HG03175 (cell line): Measurements from ENCODE around the gene BRD4.
"Not testable (repeated sequence)": the region's sequence is repeated elsewhere in the genome, so short reads cannot be mapped to it uniquely, and the experiment has no call there.

Experiments
- ATAC-seq: cut with Tn5 transposase; IDR thresholded peaks from one replicate; pipeline ENCODE4 v1.9.1; 2021; ENCODE audit warnings: mild to moderate bottlenecking, moderate library complexity; ENCODE audit not compliant: unreplicated experiment

Gene BRD4

DNA sequence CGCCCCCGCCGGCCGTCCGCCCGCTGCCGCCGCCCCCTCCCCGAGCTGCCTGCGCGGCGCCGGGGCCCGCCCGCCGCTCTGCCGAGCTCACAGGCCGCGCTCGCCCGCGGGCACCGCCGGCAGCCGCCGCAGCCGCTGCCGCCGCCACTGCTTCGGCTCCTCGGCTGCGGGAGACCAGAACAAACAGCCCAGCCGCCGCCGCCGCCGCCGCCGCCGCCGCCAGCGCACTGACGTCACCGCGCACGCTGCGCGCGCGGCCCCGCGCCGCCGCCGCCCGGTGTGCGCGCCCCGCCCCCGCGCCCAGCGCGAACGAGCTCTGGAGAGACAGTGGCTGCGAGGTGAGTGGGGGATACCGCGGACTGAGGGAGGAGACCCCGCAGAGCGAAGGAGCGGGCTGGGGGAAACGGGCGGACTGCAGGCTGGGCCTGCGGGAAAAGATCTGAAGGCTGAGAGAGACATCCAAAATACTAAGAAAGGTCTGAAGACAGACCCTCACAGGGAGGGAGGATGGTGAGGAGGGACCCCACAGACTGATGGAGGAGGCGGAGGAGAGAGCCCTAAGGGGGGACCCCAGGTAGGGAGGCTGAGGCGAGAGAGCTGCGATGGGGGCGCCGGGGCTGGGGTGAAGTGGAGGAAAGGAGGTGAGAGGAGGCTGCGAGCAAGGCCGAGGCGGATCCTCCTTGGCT lies at the start of gene BRD4:
Gene BRD4, minus strand, starts transcription at position 229 of the 686 bp plus-strand sequence. CDS start 59,440 bp downstream, outside the sequence.
- peak; percentile 44 for ATAC-seq

DNA sequence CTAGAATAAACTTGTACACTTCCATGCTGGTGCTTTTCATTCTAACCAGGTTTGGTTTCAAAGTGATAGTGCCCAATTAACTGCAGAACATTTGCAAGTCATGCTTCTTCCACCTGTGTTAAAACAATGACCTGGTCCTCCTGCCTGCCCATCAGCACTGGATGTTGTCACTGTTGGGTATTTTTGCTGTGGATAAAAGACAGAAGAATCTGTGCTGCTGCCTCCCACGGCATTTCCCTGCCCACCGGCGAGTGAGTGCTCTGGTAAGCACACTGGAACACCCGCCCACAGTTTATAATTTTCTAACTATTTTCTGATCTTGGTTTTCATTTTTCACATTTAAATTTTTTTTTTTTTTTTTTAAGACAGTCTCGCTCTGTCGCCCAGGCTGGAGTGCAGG lies 49.5 kb upstream of the BRD4 start:
- no peak for ATAC-seq

GRCh38 chr19:15381429-15381828 lies 49.1 kb upstream of the BRD4 start:
- no peak for ATAC-seq

DNA sequence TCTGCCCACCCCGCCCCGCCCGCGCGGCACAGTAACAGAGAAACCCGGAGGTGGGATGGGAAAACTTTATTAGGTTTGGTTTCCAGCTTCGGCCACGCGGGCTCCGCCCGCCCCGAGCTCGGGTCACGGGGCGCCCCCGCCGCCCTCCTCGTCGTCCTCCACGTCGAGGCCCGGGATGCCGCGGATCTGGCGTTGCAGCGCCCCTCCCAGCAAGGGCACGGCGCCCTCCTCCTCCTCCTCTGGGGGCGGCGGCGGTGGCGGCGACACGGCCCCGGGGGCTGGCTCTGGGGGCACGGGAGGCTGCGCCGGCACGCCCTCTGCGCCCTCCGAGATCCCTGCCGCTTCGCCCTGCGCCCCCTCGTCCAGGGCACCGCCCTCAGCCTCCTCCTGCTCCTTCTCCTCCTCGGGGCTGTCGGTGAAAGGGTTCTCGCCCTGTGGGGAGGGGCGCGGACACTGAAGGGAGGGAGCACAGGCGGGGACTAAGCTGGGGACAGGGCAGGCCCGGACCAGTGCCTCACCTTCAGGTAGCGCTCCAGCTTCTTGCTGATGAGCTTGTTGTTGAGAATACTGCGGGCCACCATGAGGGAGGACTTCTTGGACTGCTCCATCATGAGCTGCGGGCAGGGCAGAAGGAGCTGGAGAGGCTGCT lies 47.8 kb upstream of the BRD4 start:
- ATAC-seq: peak; percentile 20

DNA sequence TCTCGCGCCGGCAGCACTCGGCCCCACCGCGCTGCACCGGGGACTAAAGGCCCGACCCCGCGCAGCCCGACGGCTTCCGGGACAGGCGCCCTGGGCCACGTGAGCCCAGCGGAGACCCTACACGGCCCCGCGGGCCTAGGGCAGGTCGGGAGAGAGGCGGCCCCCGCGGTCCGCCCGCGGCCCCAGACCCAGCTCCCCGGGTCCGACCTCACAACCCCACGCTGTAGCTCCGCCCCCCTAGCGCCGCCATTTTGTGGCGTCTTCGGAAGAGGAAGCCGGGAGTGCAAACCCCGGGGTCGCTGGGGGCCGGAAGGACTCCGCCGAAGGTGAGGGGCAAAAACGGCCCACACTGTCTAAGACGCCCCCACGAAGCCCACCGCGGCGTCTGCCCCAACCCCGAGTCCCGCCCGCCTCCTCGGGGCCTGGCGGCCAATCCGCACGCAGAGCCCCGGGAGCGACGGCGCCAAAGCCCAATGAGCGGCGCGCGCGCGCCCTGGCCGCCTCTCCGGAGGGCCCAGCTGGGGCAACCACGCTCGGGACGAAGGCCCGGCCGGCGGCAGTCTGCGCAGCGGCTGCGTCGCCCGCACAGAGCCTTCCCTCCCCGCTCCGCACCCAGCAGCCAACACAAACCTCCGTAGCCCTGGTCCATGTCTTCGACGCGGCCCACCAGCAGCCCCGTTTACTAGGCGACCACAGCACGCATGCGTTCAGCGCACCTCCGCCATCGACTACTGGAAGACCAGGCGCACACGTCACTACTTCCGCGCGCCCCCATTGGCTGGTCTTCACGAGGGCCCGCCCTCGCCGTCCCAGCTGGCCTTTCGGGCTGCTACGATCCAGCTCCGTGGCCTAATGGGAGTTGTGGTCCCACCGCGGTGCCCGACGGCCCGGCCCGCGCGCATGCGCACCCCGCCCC lies 47.0 kb upstream of the BRD4 start, which contains the start of gene AKAP8:
Gene AKAP8, minus strand, starts transcription at position 705 of the 916 bp plus-strand sequence. Its CDS starts 56 bp downstream, at position 649.
- ATAC-seq: peak; percentile 91

DNA sequence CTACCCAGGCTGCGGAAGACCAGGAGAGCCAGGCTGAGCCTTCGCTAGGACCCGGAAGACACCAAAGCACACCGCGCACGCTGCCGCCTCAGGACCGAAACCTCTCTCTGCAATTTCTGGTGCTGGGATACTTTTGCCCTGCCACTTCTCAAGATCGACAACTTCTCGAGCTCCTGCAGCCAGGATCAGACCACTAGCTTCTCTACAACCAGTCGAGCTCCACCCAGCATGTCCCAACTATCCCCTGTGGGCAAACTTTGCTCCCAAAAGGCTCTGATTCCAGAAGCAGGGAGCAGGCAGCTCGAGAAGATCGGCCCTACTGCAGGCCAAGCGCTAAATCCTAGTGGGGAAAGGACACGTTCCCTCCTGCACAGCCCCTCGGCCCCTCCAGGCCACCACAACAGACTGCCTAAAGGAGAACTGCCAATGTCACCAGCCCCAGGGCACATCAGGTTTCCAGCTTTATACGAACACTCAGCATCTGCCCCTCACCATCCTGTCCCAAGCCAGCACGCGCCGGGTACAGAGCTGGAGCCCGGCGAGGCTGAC lies 46.3 kb upstream of the BRD4 start:
- no peak for ATAC-seq

GRCh38 chr19:15374796-15375440 lies 42.6 kb upstream of the BRD4 start:
- no peak for ATAC-seq

GRCh38 chr19:15374105-15374651 lies 41.8 kb upstream of the BRD4 start:
- no peak for ATAC-seq

GRCh38 chr19:15373644-15374043 lies 41.3 kb upstream of the BRD4 start:
- ATAC-seq: no peak

- ATAC-seq: no peak
Observed at GRCh38 chr19:15372891-15373301, 40.6 kb upstream of the BRD4 start.

DNA sequence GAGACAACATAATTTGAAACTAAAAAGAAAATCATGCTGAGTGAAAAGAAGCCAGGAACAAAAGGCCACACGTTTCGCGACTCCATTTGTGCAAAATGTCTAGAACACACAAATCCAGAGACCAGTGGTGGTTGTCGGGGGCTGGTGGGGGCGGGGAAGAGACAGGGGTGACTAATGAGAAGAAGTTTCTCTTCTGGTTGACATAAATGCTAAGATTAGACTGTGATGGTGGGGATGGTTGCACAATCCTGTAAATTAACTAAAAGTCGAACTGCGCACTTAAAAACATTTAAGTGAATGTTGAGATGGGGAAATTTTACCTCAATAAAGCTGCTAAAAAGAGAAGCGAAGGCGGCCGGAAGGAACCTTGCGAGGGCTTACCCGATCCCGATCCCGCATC lies 40.1 kb upstream of the BRD4 start:
- no peak for ATAC-seq

DNA sequence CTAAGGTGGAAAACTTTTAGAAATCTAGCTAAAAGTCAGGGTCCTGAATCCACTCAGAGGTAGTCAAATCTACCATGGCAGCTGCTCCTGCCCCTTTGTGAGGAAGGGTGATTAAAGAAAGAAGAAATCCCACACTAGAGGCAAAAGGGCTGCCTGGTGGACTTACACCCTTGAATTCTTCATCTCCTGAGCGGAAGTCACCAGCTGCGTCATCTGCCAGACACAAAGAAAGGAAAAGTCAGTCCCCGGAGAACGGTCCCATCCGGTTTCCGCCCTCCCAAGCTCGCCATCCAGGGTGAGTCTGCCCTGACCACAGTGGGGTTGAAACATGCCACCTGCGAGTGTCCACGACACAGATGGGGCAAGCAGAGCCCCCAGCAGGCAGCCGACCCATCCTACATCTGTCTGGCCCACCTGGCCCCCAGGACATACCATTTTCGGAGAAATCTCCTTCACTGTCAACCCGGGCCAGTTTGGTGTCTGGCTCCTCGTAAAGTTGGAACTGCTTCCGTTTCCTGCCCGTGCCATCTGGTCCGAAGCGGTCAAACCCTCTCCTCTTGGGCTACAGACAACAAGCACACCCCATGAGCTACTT lies 39.5 kb upstream of the BRD4 start:
- no peak for ATAC-seq

DNA sequence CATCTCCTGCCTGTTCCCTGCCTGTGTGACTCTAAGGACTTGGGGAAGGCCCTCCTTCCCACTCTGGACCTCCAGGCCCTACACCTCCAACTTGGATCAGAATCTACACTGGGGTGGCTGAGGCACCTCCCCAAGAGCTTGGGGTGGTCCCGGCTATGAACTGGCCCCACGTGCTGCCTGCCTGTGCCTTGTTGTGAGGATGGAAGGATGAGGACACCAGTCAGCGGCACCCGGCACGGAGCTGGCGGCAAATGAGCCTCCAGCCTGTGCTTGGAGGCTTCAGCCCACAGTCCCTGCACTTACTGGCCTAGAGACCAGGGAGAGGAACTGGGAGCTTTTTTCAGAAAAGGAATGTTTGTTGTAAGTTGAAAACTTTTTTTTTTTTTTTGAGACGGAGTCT lies 38.8 kb upstream of the BRD4 start:
- ATAC-seq: no peak

- no peak for ATAC-seq
Observed at GRCh38 chr19:15369594-15369891, 37.2 kb upstream of the BRD4 start.

- no peak for ATAC-seq
Observed at GRCh38 chr19:15368798-15369593, 36.7 kb upstream of the BRD4 start.

DNA sequence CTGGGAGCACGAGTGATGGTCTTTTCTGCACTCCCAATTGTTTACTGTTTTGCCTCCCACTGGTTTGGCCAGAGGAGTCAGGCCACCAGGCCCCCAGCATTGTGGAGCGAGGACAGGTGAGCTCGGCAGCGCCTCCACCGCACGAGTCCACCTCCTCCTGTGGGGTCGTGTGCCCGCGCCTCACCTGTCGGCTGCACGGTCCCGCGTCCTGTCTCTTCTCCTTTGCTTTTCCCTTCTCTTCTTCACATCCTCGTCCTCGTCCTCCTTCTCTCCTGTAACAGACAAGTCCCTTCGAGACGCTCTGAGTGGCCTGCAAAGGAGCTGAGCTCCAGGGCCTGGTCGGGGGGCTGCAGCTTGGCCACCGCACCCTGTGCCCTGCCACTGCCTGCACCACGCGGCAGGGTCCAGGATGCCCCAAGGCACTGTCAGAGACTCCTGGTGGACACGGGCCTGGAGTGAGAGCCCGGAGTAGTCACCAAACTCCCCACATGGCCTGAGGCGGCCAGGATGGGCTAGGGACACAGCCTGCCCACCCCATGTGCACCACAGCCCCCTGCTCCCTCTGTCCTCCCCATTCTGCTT lies 35.8 kb upstream of the BRD4 start:
- no peak for ATAC-seq

DNA sequence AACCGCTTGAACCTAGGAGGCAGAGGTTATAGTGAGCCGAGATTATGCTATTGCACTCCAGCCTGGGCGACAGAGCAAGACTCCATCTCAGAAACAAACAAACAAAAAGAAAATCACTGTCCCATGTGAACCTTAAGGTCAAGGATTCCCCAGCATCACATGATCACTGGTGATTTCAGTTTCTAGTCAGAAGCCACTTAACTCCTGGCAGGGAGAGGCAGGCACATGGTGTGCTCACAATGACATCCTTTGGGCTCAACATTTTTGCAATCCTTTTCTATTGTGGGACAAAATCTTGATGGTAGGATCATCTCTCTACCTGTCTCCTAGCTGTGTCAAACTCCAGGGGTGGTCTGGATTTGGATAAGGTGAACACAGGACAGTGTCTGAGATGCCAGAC lies 35.1 kb upstream of the BRD4 start:
- ATAC-seq: no peak

GRCh38 chr19:15365264-15365663 lies 32.9 kb upstream of the BRD4 start:
- no peak for ATAC-seq

GRCh38 chr19:15363791-15364190 lies 31.5 kb upstream of the BRD4 start:
- ATAC-seq: not testable (repeated sequence)
